GM12875 (cell line): ENCODE results near the gene DAB1.

Experiments used
- H3K4me3 ChIP-seq: one replicate; pipeline ENCODE4 v1.5.1; 2011; ENCODE audit warnings: low read depth, low read length, control low read depth
- CTCF ChIP-seq: IDR thresholded peaks from 2 replicates; pipeline ENCODE4 v1.5.1; 2011; ENCODE audit warnings: low read depth, mild to moderate bottlenecking, control low read depth, inconsistent platforms, low read length, moderate library complexity, borderline replicate concordance; ENCODE audit not compliant: insufficient read depth

DAB1 gene

GRCh38 chr1:56953386-56953785 is 470.5 kb downstream of the DAB1 start:
- no peak overlapping the region for H3K4me3 ChIP-seq
- TF ChIP-seq CTCF, result no peak

GRCh38 chr1:56952501-56952900 is 471.4 kb downstream of the DAB1 start:
- no peak overlapping the region for H3K4me3 ChIP-seq
- TF ChIP-seq CTCF, result no peak

GRCh38 chr1:56948403-56949023 is 475.3 kb downstream of the DAB1 start:
- no peak overlapping the region for H3K4me3 ChIP-seq
- TF ChIP-seq CTCF, result no peak
